ENCODE data around the gene AHSP.
"Not testable (repeated sequence)": the region's sequence is repeated elsewhere in the genome, so short reads cannot be mapped to it uniquely, and the experiment has no call there.

Gene AHSP, protein sequence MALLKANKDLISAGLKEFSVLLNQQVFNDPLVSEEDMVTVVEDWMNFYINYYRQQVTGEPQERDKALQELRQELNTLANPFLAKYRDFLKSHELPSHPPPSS

GRCh38 chr16:31527734-31528274 is at the start of gene AHSP:
Gene AHSP, plus strand, starts transcription at chr16:31527900. Its CDS starts 240 bp downstream, at chr16:31528140.
- no peak for DNase-seq (ENCODE audit: low spot score)

GRCh38 chr16:31478956-31479355 is 48.7 kb upstream of the AHSP start:
- no peak for DNase-seq (ENCODE audit: low spot score)

DNA sequence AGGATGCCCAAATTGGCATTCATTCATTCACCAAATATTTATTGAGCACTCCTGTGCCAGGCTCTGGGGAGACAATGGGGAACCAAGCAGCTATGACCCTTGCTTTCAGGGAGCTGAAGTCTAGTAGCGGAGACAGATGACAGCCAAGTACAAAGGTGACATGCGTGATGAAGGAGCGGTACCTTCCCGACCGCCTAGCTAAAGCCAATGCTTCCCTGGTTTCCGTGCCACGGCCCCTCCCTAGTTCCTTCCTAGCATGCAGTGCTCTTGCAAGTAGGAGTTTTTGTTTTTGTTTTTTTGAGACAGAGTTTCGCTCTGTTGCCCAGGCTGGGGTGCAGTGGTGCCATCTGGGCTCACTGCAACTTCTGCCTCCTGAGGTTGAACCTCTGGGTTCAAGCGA is 47.9 kb upstream of the AHSP start:
- no peak for DNase-seq (ENCODE audit: low spot score)

- DNase-seq (ENCODE audit: low spot score) = no peak
These were observed 46.7 kb upstream of the AHSP start for GRCh38 chr16:31480851-31481536.

GRCh38 chr16:31483081-31483480 is 44.6 kb upstream of the AHSP start, which contains the start of gene SLC5A2:
Gene SLC5A2, plus strand, starts transcription at chr16:31483123. Its CDS starts 14 bp downstream, at chr16:31483137.
- no peak for DNase-seq (ENCODE audit: low spot score)

GRCh38 chr16:31484048-31484447 is 43.7 kb upstream of the AHSP start:
- not testable (repeated sequence) for DNase-seq (ENCODE audit: low spot score)

GRCh38 chr16:31484491-31485171 is 43.1 kb upstream of the AHSP start:
- DNase-seq (ENCODE audit: low spot score) = no peak

DNA sequence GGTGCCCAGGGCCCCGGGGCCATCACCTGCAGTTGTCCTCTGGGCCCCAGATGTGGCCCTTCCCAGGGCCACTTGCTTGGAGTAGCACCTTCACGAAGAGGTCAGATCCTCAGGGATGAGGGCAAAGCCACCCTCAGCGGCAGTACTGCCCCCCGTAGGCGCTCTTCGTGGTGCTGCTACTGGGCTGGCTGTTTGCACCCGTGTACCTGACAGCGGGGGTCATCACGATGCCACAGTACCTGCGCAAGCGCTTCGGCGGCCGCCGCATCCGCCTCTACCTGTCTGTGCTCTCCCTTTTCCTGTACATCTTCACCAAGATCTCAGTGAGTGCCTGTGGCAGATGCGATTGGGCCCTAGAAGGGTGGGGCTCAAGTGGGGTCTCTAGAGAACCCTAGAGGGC is 42.1 kb upstream of the AHSP start:
- DNase-seq (ENCODE audit: low spot score) = no peak

DNA sequence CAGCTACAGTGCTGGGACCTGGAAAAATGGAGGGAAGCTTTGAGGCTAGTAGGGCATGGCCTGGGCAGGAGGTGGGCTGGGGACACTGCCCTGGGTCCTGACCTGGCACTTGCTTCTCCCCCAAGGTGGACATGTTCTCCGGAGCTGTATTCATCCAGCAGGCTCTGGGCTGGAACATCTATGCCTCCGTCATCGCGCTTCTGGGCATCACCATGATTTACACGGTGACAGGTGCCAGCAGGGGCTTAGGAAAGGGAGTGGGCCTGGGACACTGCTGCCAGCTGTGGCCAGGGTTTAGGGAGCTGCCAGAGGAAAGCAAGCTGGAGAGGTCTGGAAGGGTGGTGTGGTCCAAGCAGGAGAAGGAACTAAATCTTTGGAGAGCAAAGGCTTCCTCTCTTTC is 41.7 kb upstream of the AHSP start:
- no peak for DNase-seq (ENCODE audit: low spot score)

DNA sequence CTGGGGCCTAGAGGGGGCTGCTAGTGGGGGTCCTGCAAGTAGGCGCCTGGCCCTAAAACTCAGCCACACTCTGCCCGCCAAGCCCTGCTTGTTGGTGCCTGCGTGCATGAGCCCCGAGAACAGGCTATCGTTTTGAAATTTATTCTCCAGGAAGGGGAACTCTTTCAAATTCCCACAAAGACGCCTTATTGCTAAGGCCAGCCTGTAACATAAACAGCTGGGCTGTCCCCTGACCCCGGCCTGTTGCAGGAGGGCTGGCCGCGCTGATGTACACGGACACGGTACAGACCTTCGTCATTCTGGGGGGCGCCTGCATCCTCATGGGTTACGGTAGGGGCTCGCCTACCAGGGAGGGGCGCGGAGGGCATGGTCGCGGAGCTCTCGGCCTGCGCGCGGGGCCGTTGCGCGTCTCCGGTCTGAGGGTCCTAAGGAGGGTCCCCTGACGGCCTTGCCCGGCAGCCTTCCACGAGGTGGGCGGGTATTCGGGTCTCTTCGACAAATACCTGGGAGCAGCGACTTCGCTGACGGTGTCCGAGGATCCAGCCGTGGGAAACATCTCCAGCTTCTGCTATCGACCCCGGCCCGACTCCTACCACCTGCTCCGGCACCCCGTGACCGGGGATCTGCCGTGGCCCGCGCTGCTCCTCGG is 40.5 kb upstream of the AHSP start:
- DNase-seq (ENCODE audit: low spot score) = no peak

DNA sequence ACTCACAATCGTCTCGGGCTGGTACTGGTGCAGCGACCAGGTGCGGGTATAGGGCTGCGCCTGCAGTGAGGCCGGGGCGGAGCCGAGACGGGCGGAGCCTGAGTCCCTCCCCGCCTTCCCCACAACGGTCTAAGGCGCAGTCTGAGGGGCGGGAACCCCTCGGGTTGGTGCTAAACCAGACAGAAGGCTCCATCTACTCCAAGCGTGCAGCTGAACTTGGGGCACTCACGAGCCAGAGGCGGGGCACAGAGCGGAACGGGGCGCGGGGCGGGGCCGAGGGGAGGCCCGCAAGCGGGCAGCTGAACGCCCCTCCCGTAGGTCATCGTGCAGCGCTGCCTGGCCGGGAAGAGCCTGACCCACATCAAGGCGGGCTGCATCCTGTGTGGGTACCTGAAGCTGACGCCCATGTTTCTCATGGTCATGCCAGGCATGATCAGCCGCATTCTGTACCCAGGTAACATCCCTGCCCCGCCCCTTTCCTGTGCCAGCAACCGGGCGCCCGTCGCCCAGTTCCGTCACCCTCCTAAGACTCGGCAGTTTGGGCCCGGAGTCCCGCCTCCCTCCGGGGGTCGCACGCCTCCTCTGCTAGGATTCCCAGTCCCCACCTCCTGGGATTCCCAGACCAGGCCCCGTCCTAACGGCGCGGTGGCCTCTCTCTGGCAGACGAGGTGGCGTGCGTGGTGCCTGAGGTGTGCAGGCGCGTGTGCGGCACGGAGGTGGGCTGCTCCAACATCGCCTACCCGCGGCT is 39.8 kb upstream of the AHSP start:
- peak; percentile 30 for DNase-seq (ENCODE audit: low spot score)

DNA sequence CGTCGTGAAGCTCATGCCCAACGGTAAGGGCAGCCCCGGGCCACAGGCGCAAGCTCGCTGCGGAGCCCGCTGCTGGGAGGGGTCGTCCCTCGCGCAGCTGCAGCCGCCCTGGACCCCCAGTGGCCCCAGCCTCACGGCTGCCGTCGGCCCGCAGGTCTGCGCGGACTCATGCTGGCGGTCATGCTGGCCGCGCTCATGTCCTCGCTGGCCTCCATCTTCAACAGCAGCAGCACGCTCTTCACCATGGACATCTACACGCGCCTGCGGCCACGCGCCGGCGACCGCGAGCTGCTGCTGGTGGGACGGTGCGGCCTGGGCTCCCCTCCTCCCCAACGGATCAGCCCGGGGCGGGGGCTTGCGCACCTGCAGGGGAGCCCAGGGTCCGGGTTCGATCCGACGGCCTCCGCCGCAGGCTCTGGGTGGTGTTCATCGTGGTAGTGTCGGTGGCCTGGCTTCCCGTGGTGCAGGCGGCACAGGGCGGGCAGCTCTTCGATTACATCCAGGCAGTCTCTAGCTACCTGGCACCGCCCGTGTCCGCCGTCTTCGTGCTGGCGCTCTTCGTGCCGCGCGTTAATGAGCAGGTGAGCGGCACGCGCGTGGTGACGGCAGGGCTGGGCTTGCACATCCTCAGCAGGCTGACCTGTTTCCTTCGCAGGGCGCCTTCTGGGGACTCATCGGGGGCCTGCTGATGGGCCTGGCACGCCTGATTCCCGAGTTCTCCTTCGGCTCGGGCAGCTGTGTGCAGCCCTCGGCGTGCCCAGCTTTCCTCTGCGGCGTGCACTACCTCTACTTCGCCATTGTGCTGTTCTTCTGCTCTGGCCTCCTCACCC is 39.0 kb upstream of the AHSP start:
- no peak for DNase-seq (ENCODE audit: low spot score)

- no peak for DNase-seq (ENCODE audit: low spot score)
These were observed 38.5 kb upstream of the AHSP start for GRCh38 chr16:31489298-31489564.

DNA sequence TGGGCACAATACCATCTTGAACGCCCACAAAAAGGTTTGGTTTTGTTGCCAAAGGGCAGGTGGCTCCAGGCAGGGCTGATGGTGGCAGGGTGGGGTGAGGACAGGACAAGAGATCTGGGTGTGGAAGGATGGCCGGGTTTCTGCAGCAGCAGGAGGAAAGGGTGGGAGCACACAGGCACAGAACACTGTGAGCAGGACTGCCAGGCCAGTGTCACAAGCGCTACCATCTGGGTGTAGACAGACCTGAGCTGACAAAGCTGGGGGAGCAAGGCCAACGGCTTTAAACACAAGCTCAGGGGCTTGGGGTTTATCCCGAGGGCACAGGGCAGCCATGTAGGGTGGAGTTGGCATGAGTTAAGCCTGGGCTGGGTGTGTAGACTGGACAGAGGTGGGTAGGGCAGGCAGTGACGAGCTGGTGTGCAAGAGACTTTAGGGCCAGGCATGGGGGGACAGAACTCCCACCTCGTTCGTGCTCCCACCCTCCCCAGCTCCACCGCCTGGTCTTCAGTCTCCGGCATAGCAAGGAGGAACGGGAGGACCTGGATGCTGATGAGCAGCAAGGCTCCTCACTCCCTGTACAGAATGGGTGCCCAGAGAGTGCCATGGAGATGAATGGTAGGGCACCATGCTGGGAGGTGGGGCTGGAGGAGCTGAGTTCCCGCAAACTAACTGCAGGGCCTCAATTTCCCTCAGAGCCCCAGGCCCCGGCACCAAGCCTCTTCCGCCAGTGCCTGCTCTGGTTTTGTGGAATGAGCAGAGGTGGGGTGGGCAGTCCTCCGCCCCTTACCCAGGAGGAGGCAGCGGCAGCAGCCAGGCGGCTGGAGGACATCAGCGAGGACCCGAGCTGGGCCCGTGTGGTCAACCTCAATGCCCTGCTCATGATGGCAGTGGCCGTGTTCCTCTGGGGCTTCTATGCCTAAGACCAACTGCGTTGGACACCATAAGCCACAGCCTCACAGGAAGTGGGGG is 37.8 kb upstream of the AHSP start:
- DNase-seq (ENCODE audit: low spot score) = no peak

DNA sequence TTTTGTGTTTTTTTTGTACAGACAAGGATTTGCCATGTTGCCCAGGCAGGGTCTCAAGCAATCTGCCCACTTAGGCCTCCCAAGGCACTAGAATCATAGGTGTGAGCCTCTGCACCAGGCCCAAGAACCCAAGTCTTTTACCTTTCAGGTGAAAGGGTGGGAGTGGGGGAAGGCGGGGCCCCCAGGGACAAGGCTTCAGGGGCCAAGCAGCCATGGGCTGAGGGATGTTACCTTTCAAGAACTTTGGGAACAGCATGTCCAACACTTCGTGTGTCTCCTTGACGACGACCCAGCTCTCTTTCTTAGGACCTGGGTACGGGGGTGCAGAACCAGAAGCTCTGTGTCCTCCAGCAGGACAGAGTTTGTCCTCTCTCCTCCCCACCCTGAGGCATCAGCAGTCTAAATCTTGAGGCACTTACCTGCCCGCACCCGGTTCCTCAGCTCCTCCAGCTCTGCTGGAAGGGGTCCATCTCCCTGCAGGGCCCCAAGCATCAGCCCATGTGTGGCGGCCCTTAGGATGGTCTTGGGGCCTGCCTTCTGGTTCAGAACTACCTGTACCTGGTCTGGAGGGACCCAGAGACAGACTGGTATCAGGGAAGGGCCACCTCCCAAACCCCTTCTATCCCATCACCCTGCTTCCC is 35.8 kb upstream of the AHSP start:
- DNase-seq (ENCODE audit: low spot score) = no peak

DNA sequence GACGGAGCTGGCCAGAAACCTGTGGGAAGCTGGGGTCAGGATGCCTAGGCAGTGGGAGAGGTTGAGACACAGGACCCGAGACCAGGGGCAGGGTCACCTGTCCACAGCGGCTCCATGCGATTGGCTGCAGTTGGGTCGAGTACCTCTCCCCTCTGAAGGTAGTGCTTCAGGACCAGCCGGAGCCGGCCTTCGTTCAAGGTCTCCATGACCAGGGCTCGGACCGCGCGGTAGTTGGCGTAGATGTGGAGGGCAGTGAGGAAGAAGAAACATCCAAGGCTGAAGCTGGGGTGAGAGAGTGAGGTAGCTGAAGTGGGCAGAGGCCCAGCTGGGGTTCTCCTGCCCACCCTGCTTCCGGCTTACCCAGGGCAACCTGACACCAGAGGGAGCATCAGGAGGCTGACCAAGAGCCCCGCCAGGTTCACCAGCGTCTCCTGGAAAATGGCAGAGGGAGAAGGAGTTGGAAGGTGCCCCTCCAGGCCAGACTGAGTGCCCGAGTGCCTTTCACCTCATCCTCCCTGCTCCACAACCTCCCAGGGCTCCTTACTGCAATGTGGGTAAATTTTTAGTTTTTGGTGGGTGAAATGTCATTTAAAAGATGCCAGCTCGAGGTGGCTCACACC is 34.1 kb upstream of the AHSP start:
- DNase-seq (ENCODE audit: low spot score) = no peak

- DNase-seq (ENCODE audit: low spot score) = no peak
These were observed 31.0 kb upstream of the AHSP start for GRCh38 chr16:31496670-31497069.

GRCh38 chr16:31498493-31498892 is 29.2 kb upstream of the AHSP start:
- DNase-seq (ENCODE audit: low spot score) = no peak

DNA sequence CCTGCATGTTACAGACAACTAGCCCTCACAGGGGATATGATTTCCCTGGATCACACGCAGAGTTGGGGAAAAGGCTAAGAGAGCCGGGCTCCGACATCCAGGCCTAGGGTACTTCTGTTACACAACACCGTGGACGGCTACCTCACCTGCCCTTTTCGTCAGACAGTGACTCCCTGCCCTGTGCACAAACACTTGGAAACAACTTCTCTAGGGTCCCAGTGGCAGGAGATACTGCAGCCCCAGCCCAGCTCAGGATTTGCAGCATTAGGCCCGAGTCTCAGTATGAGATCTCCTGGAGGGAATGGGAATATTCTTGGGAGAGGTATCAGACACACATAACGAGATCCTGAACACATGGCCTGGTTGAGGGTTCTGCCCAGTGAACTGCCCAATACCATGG is 27.8 kb upstream of the AHSP start:
- no peak for DNase-seq (ENCODE audit: low spot score)
